OCI-M2 (cell line): ENCODE measurements around the gene RNF6.

Experiments used
- DNase-seq: peaks from one replicate; lab custom pipeline; 2025; ENCODE audit not compliant: unreplicated experiment; lab: John Stamatoyannopoulos, UW

The RNF6 gene

DNA sequence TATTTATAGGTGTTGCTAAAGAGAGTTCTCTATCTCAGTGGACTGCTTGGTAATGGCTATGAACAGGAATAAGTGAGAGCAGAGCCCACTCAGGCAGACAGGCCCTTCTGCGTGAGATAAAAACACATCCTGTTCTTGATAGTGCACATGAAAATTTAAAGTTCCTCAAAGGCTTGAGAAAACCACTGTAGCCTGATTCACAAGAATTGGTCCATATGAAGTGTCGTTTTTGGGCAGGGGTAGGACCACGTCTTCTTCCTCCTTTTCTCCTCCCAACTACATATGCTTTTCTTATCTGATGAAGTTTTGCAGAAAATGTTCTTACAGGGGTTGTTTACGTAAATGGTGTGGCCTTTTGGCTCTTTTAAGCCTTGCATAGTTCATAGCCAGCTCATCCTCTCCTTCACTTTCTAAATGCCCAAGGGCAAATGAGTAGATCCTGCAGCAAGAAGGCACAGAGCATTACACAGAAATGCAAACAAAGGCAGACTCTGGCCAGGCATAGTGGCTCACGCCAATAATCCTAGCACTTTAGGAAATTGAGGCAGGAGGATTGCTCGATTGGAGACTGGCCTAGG is 53.8 kb downstream of the RNF6 start:
- DNase-seq, result no peak

DNA sequence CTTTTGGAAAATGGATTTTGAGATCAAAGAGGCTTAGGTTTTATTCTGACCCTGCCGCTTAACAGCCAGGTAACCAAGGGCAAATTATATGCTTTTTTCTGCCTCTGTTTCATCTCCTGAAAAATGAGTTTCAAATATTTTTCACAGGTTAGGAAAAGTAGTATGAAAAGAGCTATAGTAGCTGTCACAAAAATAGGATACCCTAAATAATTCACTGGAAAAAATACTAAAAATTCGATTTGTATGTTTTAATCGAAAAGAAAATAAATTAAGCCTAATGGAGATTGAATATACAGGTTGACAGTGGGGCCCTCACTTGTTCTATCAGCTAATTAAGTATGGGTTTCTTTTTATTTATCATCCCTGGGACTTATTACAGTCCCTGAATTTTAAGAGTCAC is 58.3 kb downstream of the RNF6 start:
- DNase-seq, result no peak
